Gastroesophageal sphincter (tissue), 3 donors: ENCODE measurements around the gene ATP5ME.

Experiments
- CTCF ChIP-seq, 4 experiments: fragments of 200-600 bp in 2 of 4; fragments of 450-650 bp in 2 of 4; sonication (generic) in 1 of 4; IDR thresholded peaks; one replicate each; pipeline ENCODE4 v1.5.1; 2017 to 2019; ENCODE audit warnings: antibody characterized with exemption in 4 of 4, mild to moderate bottlenecking in 2 of 4, moderate library complexity in 2 of 4
- EP300 ChIP-seq: sonication (generic); formaldehyde crosslinking; IDR thresholded peaks from one replicate; pipeline ENCODE4 v1.6.1; 2017; ENCODE audit warnings: antibody characterized with exemption, mild to moderate bottlenecking
- POLR2A ChIP-seq, 2 donors: fragments of 450-650 bp; IDR thresholded peaks; one replicate each; pipeline ENCODE4 v1.6.1; 2017; ENCODE audit warnings: antibody characterized with exemption in 2 of 2, mild to moderate bottlenecking in 2 of 2, moderate library complexity in 1 of 2
- POLR2AphosphoS5 ChIP-seq: sonication (generic); formaldehyde crosslinking; IDR thresholded peaks from one replicate; pipeline ENCODE4 v1.6.1; 2017; ENCODE audit warnings: antibody characterized with exemption

DNA sequence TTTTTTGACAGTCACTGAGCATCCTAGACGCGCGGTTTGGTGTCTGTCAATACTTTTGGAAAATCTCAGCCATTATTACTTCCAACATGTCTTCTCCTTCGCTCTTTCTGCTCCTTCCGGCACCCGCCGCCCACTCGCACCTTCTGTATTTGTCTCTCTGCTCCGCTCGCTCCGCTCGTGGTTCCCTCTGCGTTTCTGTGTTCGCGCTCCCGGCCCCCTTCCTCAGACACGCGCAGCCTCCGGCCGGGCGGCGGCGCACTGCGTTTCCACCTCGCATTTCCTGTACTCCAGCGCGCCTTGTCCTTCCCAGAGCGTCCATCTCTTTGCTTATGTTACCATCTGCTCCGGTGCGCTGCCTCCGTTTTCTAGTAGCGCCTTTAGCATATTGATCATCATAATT, 27.6 kb downstream of the ATP5ME start:
- TF ChIP-seq EP300 (no peak), CTCF (IDR thresholded peaks at IDR 0.05) (no peak), POLR2A (IDR thresholded peaks at IDR 0.05) (no peak), POLR2AphosphoS5 (no peak)
